ENCODE results near the gene BRD7. TPM values are rescaled to one million over a fixed set of nuclear protein-coding genes. Genes with fewer than 3 reads are reported as not detected.

BRD7 gene
- polyA plus RNA-seq, 4 donors = 109 to 149 (median 135) TPM

DNA sequence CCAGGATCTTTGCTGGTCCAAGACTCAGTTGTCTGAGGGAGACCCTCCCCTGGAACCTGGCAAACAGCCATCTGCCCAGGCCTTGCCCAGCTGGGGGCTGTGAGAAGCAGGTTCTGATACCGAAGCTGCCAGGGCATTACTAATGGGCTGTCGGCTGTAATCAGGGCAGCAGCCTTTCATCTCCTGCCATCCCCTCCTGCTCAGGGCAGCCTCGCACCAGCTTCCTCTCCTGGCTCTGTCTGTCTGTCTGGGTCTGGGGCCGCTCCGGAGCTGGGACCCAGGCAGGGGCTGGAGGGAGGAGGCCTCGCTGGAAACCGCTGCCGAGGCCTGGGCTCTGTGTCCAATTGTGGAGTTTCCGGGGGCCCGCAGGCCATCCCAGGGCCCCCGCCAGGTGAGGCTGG is 21.6 kb upstream of the BRD7 start:
- no peak for DNase-seq (ENCODE audit: low read depth in 4 of 4, low spot score in 3 of 4)

DNA sequence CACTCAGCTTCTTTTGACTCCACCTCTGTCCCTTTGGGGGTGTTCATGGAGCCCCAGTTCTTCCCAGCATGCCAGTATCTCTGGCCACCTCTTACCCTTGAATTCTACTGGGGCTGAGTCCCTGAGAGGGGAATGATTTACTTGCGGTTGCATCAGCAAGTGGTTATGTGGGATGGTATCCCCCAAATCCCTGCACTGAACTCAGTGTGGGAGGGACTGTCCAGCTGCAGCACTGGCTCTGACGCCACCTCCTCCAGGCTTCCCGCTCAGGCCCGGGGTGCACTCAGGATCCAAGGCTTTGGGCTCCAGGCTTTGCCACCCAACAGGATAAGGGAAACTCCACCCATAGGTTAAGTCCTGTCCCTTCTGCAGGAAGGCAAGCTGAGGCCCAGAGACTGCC is 21.1 kb upstream of the BRD7 start:
- DNase-seq (ENCODE audit: low read depth in 4 of 4, low spot score in 3 of 4) = no peak

DNA sequence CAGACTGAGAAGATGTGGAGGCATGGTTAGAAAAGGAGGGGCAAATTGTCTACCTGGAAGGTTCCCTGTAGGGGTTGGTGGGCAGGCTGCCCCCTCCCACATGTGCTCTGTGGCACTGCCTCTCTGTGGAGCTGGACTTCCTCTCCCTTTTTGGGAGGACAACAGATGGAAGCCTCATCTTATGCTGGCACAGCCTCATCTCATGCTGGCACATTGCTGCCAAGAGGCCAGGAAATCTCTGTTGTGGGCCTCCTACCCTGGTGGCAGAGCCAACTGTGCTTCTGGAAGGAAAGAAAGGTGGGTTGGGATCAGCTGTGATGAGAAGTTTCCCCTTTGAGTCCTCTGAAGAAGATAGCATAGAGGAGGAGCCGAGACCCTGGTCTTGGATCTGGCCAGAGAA is 19.7 kb upstream of the BRD7 start:
- DNase-seq (ENCODE audit: low read depth in 4 of 4, low spot score in 3 of 4) = no peak

DNA sequence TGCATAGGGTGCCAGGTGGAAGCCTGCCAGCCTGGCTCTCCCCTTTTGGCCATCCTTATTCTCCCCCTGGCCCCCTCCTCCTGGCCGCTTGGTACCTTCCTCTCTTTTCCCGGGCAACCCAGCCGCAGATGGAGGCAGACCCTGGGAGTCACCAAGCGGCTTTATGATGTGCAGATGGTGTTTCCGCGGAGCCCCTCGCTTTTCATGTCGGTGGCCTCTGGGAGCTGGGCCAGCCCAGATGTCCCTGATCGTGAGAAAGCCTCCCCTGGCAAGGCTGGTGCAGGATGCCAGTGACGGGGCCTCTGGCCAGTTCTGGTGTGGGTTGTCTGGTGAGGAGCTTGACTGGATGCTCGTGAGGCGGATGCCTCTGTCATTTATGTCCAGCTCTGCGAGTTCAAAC is 18.0 kb upstream of the BRD7 start:
- no peak for DNase-seq (ENCODE audit: low read depth in 4 of 4, low spot score in 3 of 4)

DNA sequence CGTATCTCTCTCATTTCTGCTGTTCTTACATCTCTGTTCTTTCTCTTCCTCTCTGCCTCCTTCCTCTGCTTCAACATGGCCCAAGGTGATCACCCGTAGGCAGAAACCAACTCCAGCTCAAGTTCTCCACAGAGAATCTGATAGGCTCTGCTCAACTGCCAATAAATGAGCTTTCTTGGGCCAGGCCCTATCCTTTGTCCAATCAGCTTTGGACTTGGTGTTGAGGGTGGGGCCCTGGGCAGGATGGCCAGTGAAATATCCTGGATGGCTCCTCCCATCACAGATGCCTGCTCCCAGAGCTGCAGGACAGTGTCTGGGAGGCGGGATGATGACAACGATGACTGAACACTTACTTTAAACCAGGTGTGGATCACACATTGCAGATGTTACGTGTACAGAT is 17.4 kb upstream of the BRD7 start:
- no peak for DNase-seq (ENCODE audit: low read depth in 4 of 4, low spot score in 3 of 4)

DNA sequence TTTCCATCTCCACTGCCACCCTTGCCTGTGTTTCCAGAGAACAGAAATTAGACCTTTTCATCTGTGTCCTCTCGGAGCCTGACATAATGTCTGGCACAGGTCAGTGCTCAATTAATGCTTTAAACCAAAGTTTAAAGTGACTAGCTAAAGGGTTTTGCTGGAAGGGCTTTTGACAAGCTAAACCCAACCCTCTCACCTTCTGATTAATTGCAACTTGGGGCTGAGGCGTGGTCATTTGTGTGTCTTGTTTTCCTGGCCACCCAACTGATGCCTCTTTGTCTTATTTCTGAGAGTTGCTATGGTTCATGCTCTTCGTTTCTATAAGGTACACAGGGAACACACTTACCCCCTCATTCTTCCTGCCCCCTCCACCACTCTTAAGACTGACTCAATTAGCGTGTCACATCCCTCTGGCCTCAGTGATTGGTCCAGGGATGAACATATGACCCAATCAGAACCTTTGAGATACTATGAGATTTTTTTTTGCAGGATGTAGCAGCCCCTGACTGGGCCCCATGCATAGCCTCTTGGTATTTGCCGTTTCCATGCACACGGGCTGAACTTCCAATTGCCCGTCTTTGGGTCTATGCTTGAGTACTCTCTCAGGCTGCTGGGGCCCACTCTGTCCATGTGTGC is 15.8 kb upstream of the BRD7 start:
- DNase-seq (ENCODE audit: low read depth in 4 of 4, low spot score in 3 of 4) = no peak

DNA sequence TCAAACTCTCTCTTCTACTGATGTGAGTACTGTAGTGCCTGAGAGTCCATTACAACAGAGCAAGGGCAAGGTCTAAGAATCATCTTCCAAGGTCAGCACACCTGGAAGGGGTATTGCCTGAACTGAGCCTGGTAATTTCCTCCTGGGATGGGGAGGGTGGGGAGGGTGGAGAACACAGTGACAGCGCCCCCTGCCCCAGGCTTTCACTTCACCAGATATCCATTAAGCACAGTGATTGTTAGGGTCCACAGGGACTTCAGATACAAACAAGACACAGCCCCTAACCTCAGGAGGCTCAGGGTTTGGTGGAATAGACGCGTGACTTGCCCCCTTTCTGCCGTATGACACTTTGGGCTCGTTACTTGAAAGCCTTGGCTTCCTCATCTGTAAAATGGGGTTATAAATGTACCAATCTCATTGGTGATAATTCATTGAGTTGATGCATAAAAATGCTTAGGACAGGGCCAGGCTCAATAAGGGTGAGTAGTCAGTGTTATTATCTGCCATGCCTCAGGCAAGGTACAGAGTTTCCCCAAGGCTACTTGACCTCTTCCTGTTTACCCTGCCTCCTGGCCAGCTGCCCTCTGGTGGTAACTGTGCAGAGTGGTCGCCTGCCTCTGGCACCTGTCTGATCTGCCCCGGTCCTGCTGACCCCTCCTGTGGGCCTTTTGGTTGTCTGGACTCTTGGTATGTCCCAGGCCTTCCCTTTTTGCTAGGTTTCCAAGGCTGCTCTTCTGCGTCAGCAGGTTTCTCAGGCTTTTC is 13.1 kb upstream of the BRD7 start:
- DNase-seq (ENCODE audit: low read depth in 4 of 4, low spot score in 3 of 4) = no peak

DNA sequence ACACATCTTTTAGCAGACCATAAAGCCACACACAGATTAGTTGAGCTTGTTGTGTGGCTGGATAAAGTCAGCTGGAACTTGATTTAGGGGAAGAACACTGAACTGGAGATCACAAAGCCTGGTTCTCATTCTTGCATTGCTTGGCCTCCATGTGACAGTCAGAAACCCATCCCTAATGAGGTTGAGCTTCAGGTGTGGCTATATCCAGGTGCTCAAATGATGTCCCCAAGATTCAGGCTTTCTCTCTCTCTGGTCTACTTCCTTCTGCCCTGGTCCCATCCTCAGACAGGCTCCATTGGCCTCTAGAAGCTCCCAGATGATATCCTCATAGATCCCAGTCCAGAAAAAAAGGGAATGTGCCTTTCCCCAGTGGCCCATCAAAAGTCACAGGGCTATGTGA is 9.6 kb upstream of the BRD7 start:
- DNase-seq (ENCODE audit: low read depth in 4 of 4, low spot score in 3 of 4) = no peak

DNA sequence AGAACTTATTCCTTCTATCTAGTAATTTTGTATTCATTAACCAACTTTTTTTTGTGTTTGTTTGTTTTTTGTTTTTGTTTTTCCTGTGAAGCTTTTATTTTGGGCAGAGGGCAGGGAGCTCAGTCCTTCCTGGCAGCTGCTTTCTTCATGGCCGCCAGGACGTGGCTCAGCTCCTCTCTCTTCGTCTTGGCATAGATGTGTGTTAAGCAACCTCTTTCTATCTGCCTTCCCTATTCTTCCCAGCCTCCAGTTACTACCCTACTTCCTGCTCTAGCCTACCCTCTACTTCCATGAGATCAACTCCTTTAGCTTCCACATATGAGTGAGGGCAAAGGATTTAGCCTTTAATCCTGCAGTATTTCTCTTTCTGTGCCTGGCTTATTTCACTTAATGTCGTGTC is 8.2 kb upstream of the BRD7 start:
- no peak for DNase-seq (ENCODE audit: low read depth in 4 of 4, low spot score in 3 of 4)

DNA sequence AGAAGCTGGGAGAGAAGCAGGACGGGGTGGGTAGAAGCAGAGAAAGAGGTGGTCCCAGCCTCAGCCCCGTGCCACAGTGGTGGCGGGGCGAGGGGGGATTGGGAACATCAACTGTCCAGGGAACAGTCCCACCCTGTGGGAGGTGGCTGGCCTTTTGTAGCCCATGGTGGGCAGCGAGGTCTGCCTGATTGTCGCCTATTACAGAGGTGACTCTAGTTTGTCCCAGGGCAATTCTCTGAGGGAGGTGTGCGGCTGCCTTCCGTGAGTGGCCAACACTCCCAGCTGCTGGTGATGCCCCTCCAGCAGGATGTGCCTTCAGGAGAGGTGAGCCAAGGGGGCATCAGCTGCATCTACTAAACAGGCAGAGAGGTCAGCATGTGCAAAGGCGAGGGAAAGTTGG is 5.0 kb upstream of the BRD7 start:
- no peak for DNase-seq (ENCODE audit: low read depth in 4 of 4, low spot score in 3 of 4)

DNA sequence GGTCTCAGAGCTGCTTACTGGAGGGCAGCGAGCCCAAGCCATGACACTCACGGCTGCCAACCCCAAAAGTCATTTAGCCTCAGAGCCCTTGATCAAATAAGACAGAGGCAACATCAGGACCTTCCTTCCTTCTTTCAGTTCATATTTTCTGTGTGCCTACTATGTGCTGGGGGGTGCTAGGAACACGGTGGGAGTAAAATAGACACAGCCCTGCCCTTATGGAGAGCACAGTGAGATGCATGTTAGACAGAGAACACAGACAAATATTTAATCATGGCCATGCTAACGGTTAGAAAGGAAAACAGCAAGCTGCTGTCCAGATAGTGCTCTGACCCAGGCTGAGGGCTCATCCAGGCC is 4.5 kb upstream of the BRD7 start:
- DNase-seq (ENCODE audit: low read depth in 4 of 4, low spot score in 3 of 4) = no peak

DNA sequence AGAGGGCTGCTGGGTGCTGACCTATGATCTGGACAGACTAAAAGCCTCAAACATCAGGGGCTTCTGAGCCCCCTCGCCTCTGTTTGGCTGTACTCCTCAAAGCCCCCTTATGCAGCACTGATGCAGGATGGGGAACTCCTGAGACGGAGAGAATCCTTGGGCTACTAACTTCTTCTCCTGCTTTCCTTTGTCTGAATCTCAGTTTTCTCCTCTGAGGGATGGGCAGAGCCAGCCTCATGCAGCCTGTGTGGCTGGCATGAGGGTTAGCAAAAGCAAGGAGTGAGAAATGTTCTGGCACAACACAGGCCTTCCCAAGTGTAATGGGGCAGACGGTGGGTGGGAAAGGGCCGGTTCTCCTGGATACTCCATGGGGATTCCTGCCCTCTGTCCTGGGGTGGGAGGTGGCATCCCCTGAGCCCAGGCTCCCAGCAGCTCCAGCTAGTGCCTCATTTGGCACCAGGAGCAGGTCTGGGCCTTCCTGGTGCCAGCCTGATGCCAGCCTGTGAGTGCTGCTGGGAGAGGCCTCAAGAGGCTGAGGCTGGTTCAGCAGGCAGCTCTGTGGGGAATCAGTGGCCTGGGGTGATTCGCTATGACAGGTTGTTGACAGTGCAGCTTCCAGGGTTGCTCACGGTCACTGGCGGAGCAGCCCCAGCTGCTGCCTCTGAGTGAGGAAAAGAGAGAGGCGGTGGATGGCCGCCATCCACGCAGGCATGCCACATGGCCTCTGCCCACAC is 4.0 kb upstream of the BRD7 start:
- no peak for DNase-seq (ENCODE audit: low read depth in 4 of 4, low spot score in 3 of 4)

DNA sequence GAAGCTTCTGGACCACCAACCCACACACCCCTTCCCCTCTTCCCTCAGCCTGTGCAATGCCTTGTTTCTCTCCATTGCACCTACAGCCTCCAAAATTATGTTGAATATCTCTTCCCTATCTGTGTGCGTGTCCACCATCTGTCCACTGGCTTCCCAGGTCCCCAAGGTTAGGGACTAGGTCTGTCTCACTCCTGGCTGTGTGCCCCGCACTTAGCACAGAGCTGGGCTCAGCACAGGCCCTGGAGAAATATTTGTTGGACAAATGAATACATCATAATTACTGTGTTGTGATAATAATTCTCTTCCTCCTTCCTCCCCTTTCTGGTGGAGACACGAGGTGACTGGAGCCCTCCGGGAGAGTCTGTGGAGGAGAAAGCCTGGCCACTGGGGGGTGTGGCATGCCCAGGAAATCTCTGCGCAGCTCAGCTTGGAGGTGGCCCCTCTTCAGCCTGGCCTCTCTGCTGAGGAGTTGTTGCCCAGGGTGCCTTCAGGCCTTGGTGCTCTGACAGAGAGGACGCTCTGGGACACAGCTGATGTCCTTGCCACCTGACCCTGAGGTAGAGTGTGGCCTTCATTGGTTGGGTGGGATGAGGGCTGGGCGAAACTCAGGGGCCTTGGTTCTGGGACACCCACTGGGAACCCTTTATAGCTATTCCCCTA is 3.3 kb upstream of the BRD7 start:
- no peak for DNase-seq (ENCODE audit: low read depth in 4 of 4, low spot score in 3 of 4)

DNA sequence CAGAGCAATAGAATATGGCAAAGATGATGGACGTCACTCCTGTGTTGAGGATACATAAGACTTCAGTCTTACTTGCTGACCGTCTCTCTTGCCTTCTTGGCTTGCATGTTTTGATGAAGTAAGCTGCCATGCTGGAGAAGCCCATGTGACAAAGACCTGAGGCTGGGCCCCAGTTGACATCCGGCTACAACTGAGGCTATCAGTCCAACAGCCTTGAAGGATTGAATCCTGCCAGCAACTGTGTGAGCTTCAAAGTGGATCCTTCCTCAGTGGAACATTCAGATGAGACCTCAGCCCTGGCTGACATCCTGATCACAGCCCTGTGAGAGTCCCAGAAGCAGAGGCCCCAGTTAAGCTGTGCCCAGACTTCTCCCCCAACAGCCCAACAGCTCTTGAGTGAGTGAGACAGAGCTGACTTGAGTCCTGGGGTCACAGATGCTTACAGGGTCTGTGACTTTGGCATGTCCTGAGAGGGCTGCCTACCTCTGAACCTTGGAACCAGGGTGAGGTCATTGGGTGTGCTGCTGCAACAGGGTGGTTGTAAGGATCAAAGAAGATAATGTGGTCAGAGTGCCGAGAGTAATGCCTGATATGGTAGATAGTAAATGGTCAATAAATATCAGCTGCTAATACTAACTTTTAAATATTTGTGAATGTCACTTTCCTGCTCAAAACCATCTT is 2.4 kb upstream of the BRD7 start:
- no peak for DNase-seq (ENCODE audit: low read depth in 4 of 4, low spot score in 3 of 4)

DNA sequence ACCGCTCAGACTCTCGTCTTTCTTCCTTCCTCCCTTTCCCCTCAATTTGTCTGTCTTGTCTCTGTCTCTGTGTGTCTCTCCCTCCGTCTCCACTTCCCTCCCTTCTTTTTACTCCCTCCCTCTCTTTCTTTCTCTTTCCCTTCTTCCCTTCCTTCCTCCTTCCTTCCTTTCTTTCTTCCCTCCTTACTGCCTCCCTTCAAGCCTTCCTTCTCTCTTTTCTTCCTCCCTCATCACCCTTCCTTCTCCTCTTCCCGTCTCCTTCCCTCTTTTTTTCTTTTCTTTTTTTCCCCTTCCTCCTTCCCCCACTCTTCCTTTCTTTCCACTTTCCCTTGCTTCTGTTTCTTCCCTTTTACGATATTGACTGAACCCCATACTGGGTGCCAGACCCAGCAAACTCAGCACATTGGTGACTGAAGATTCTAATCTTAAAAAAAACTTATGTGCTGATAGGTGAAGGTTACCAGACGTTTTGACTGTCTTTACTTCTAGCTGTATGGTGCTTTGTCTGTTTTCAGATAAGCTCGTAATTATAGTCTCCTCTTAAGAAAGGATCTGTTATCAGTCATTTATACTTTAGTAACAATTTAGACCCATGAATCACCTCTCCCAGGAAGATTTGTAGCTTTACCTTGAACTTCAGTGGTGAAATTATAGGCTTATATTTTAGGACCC is 481 bp upstream of the BRD7 start:
- DNase-seq (ENCODE audit: low read depth in 4 of 4, low spot score in 3 of 4) = no peak

DNA sequence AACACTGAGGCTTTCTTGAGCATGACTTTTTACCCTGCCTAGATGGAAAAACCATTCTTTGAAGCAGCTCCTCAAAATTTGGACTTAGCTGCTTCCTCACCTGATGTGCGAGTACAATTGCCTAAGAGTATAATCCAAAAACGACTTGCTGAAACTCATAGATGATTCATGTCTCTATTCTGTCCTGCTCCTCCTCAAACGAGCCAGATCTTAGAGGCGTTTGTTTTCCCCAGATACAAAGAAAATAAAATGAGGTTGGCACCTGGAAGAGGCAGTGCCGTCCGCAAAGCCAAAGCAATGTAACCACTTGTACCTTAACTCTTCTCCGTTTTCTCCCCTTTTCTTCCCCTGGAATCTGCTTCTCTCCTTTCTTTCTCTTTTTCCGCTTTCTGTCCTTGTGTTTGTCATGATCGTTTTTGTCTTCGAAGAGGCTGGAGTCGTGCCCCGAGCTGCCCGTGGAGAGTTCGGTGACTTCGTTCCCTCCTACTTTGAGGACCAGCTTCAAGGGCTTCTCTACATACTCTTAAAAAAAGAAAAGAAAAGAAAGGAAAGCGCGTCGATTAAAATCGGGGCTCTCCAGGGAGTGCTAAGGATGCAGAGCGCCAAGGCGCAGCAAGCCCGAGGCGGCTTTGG is 895 bp downstream of the BRD7 start:
- DNase-seq (ENCODE audit: low read depth in 4 of 4, low spot score in 3 of 4) = no peak

DNA sequence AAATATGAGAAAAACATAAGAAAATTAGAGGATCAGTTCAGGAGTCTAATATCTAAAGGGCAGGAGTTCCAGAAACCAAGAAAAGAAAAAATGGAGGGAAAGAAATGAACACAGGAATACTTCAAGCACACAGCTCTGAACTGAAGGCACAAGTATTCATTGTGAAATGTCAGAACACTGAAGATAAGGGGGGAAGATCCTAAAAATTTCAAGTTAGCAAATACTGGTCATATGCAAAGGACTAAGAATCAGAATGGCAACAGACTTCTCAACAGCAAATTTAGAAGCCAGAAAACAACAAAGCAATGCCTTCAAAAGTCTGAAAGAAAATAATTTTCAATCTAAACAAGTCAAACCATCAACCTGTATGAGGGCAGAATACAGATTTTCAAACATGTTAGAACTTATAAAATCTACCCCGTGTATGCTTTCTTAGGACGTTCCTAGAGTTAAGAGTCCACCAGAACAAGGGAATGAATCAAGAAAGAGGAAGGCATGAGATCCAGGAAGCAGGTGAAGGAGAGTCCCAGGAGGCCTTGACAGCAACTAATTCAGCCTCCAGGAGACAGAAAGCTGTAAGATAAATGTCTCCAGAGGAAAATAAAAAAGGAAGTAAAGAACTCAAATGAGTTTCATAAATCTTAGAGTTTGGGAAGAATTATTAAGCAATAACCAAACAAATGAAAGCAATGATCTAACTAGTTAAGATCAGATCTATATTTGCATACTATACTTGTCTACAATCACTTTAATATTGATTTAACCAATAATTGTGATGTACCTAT is 2.8 kb downstream of the BRD7 start:
- DNase-seq (ENCODE audit: low read depth in 4 of 4, low spot score in 3 of 4) = no peak

DNA sequence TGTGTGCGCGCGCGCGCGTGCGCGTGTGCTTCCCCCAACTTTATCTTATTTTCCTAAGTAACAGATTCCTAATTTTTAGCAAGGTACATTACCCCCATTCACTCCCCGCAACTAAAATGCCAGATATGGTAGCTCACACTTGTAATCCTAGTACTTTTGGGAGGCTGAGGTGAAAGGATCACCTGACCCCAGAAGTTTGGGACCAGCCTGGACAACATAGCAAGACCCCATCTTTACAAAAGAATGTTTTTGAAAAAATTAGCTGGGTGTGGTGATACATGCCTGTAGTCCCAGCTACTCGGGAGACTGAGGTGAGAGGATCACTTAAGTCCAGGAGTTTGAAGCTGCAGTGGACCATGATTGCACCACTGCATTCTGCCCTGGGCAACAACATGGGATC is 5.1 kb downstream of the BRD7 start:
- DNase-seq (ENCODE audit: low read depth in 4 of 4, low spot score in 3 of 4) = no peak

DNA sequence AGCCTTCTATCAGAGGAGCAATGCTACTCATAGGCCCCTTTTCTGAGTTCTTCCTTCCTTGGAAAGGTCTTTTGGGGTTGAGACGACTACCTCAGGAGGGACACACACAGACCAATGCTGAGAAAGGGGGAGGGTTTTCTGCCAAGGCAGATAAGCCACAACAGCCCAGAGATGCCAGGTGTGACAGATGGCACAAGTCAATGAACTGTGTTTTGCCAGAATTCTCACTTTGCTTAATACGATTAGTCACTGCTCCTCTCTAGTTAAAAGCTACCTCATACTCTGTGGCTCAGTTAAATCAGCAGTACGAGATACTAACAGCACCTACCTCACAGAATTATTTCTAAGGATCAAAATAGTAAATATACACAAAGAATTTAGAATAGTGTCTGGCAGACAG is 8.0 kb downstream of the BRD7 start:
- DNase-seq (ENCODE audit: low read depth in 4 of 4, low spot score in 3 of 4) = no peak

Data from right renal pelvis (tissue), 4 donors.